Measurements from ENCODE around the gene LEKR1.
"Not testable (repeated sequence)": the region's sequence is repeated elsewhere in the genome, so short reads cannot be mapped to it uniquely, and the experiment has no call there.

LEKR1 gene

DNA sequence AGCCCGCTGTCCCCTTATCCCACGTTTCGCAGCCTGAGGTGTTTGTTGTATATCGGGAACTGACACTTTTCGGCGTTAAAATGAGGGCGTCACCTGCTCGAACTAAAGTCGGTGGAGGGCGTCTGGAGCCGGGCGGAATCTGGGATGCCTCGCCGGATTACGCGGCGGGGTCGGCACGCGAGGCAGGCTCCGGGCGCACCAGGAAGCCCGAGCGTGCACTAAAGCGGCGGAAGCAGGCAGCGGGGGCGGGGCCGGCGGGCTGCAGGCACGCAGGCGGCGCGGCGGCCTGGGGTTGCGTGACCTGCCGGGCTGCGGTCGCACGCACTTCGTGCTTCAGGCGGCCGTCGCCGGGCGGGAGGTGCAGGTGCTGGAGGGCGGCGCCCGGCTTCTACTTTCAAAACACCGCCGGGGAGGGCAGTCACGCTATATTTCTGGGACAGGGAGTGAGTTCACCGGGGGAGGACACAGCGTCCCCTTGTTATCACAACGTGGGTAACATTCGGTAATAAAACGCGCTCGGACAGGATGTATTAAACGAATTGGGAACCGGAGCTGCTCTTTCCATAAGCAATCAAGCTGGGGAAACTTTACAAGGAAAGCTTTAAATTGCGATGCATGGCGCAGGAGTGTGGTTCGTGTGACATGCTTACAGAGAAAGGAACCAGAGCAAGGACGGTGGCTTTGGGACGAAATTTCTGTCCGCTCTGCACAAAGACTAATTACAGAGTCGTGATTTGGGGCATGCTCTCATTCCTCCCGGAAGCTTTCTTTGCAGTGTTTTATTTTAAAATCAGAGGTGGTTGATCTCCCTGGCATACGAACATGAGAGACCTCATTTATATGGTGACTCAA lies 9.1 kb upstream of the LEKR1 start:
- TF ChIP-seq, protein P1, sequence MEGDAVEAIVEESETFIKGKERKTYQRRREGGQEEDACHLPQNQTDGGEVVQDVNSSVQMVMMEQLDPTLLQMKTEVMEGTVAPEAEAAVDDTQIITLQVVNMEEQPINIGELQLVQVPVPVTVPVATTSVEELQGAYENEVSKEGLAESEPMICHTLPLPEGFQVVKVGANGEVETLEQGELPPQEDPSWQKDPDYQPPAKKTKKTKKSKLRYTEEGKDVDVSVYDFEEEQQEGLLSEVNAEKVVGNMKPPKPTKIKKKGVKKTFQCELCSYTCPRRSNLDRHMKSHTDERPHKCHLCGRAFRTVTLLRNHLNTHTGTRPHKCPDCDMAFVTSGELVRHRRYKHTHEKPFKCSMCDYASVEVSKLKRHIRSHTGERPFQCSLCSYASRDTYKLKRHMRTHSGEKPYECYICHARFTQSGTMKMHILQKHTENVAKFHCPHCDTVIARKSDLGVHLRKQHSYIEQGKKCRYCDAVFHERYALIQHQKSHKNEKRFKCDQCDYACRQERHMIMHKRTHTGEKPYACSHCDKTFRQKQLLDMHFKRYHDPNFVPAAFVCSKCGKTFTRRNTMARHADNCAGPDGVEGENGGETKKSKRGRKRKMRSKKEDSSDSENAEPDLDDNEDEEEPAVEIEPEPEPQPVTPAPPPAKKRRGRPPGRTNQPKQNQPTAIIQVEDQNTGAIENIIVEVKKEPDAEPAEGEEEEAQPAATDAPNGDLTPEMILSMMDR (IDR thresholded peaks at IDR 0.05; ENCODE audit: low read depth, low read length, missing control alignments) = peak; percentile 8
- peak; percentile 80 for DNase-seq (ENCODE audit: low read depth)
- H3K4me3 ChIP-seq (ENCODE audit: low read depth, low read length) = peak overlapping the region; percentile 68

DNA sequence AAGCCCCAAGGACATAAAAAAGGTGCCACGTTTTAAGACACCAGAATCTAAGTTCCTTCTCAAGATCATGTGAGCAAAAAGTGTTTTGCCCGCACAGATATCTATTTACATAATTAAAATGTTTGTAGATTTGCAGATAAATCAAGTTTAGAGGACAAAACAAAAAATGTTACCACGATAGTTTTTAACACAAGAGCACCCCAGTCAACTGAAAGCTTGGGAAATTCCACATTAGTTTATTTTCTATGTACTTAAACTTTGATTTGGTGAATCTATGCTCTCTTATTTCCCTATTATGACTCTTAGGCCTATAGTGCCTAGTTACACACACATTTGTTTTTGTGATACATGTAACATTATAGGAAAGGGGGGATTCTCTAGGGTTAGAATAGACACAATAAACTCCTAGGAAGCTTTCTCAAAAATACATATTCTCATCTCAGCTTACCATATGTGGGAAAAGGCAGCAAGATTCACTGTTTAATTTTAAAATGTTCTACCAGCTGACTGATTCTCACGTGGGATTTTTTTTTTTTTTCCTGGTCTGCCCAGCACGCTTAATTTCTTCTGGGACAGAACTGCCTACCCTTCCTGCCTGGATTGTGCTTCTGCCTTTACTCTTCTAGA lies 8.4 kb upstream of the LEKR1 start:
- DNase-seq (ENCODE audit: low read depth) = no peak
- TF ChIP-seq, protein P1 (IDR thresholded peaks at IDR 0.05; ENCODE audit: low read depth, low read length, missing control alignments) = no peak
- peak overlapping the region; percentile 68 for H3K4me3 ChIP-seq (ENCODE audit: low read depth, low read length)

DNA sequence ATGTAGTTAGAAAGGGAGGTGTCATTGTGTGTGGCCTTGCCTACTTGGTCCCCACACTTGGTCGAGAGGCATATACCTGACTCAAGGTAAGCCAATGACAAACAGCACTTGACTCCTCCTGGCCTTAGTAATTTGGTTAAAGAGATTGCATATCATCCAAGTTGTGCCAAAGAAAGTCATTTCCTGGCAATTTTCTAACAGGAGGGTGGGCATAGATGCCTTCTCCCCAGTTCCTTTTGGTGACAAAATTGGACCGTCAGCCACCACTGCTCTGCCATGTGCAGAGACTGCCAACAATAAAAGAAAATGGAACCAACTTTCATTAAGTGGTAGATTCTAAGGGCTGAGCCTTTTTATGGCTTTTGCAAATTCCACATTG lies 7.9 kb upstream of the LEKR1 start:
- no peak for DNase-seq (ENCODE audit: low read depth)
- H3K4me3 ChIP-seq (ENCODE audit: low read depth, low read length) = peak overlapping the region; percentile 68; the same call in 1 of the 2 replicates
- TF ChIP-seq, protein P1 (IDR thresholded peaks at IDR 0.05; ENCODE audit: low read depth, low read length, missing control alignments) = no peak

DNA sequence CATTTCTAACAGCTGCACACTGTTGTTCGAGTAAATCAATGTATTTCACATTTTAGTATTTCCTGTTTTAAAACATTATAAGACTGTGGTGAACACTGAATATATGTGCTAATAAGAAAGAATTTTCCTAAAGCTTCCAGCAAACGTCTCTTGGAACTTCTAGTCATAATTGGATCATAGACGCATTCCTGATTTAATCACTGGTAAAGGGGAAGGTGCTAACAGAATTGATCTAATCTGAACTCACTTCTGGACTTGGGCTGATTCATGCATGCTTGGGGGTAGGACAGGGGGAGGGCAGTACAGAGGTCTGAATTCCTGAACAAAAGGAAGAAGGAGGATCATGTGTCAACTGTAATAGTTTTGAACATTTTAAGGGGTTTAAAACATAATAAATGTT lies 7.3 kb upstream of the LEKR1 start:
- no peak for DNase-seq (ENCODE audit: low read depth)
- no peak overlapping the region for H3K4me3 ChIP-seq (ENCODE audit: low read depth, low read length)
- TF ChIP-seq, protein P1 (IDR thresholded peaks at IDR 0.05; ENCODE audit: low read depth, low read length, missing control alignments) = no peak

DNA sequence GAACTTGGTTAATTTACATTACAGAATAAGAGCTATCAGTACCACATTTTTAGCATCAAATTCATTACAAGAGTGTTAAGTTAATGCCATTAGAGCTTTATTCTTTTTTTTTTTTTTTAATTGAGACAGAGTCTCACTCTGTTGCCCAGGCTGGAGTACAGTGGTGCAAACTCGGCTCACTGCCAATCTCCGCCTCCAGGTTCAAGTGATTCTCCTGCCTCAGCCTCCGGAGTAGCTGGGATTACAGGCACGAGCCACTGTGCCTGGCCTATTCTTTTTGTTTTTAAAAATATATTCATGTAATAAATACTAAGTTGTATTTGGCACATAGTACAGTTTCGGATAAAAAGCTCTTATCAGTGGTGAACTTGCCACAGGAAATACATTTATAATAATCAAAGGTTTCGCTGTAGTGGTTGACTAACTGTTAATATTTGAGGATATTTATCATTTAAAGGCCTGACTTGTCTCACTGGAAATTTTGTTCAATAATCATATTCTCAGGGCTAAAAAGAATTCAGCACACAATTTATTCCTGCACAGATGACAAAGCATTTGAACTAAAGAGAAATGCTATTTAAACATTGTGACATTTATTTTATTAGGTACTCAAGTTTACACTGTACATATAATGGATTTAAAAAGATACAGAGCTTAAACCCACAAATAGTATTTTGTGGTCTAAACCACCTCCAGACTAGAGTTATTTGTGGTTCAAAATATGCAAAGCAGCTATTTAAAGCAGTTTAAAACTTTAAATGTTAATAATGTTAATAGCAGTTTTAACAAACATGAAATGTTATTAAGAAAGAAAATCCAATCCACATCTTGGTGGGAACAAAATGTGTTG lies 6.1 kb upstream of the LEKR1 start:
- no peak for DNase-seq (ENCODE audit: low read depth)
- H3K4me3 ChIP-seq (ENCODE audit: low read depth, low read length) = no peak overlapping the region
- TF ChIP-seq, protein P1 (IDR thresholded peaks at IDR 0.05; ENCODE audit: low read depth, low read length, missing control alignments) = no peak

DNA sequence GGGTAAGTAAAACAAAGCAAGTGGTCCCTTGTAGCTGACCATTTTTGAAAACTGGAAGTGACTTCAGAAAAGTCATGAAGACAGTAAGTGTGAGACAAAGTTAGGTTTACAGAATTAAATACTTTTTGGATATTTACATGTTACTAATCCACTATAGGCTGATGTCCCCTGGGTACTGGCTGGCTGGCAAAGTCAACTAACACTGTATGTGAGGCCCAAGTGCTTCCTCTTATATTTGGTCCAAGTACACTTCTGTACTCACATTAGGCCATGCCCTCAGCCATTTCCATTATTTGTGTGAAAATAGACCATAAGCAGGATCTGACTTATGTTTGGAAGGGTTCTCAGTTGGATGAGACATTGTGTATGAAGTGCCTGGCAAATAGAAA lies 5.5 kb upstream of the LEKR1 start:
- no peak overlapping the region for H3K4me3 ChIP-seq (ENCODE audit: low read depth, low read length)
- TF ChIP-seq, protein P1 (IDR thresholded peaks at IDR 0.05; ENCODE audit: low read depth, low read length, missing control alignments) = no peak
- no peak for DNase-seq (ENCODE audit: low read depth)

DNA sequence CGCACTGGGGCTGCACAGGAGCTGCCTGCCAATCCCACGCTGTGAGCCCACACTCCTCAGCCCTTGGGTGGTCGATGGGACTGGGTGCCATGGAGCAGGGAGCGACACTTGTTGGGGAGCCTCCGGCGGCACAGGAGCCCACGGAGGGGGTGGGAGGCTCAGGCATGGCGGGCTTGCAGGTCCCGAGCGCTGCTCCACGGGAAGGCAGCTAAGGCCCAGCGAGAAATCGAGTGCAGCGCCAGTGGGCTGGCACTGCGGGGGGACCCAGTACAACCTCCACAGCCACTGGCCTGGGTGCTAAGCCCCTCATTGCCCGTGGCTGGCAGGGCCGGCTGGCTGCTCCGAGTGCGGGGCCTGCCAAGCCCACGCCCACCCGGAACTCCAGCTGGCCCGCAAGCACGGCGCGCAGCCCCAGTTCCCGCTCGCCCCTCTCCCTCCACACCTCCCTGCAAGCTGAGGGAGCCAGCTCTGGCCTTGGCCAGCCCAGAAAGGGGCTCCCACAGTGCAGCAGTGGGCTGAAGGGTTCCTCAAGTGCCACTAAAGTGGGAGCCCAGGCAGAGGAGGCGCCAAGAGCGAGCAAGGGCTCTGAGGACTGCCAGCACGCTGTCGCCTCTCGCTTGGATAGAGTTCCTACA lies 3.4 kb upstream of the LEKR1 start:
- not testable (repeated sequence) for H3K4me3 ChIP-seq (ENCODE audit: low read depth, low read length); DNase-seq (ENCODE audit: low read depth)
